Activated CD4-positive, alpha-beta T cell treated with anti-CD3 and anti-CD28 coated beads, Interleukin-2, amount 50 U/mL, for 16 hours (primary cell): ENCODE results near the gene TTLL4.

Experiments
- DNase-seq: peaks from one replicate; pipeline ENCODE4 v3.0.0-alpha.2; 2020

The TTLL4 gene

DNA sequence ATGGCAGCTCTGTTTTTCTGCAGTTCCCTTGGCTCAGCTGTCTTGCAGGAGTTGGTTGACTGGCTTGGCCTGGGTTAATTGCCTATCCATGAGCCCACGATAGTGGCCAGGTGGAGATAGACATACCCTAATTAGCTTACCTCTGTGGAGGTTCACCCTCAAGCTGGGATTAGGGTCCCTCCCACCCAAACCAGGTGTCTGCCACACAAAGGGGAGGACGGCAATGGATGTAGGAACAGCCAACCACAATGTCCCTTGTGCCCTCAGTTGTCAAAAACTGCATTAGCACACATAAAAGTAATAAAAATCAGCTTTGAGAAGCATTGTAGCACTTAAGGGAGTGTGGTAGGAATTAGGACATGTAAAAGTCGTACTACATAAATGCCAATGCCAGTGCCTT, 75.5 kb downstream of the TTLL4 start:
- no peak for DNase-seq

DNA sequence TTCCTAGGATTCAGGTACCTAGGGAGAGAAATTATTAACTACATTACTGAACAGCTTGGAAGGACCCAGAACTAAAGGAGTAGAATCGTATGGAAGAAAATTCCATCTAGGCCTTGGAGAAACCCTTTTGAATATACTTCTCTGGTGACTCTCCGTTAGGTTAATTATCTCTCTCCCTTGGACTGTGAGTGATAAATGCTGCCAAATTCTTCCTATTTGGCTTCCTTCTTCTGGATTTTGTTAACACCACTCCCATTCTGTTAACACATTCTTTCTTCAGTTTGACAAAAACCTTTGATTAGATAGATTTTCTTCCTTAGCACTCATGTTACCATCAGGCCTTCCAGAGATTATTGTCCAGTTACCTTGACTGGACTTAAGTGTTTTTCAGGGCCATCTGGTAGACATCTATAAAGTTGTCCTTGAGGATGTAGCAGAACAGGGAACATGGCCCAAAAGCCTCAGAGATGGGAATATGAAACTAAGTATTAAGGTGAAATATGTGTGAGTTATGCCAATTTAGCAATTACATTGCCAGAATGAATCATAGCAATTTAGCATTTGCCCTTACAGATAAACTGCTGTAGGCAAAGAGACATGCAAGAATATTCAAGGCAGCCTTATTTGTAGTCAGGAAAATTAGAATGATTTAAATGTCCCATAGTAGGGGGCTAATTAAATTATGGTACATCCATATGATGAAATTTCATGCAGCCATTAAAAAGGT, 78.1 kb downstream of the TTLL4 start:
- no peak for DNase-seq

DNA sequence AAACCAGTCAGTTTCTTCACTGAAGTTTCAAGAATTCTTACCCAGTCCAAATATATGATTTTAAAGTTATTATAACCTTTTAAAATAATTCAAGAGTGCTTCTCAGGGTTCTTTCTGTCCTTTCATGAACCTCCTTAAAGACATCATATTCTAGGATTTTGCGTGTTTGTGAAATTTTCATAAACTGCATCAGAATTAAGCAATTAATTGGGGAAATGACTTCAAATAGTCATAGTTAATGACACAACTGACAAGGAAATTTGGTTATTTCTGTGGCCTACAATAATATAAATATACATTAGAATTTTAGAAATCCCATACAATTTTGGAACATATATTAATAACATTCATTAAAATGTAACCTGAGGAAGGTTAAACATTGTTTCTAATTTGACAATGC, 81.8 kb downstream of the TTLL4 start:
- no peak for DNase-seq

DNA sequence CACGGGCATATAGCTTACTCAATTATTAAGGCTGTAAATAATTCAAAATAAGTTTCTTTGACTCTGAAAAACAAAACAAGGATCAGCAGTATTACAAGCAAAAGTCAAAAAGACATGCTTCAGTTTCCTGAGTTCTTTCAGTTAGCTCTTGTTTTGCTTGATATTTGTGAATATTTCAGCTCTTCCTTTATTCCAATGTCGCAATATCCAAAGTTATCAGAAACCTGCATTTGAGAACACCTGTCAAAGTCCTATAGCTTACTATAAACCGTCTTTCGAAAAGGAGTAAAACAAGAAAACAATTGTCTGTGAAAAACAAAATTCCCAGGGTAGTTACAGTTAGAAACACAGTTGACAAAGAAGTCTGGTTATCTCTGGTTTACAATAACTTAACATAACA, 86.1 kb downstream of the TTLL4 start:
- no peak for DNase-seq

DNA sequence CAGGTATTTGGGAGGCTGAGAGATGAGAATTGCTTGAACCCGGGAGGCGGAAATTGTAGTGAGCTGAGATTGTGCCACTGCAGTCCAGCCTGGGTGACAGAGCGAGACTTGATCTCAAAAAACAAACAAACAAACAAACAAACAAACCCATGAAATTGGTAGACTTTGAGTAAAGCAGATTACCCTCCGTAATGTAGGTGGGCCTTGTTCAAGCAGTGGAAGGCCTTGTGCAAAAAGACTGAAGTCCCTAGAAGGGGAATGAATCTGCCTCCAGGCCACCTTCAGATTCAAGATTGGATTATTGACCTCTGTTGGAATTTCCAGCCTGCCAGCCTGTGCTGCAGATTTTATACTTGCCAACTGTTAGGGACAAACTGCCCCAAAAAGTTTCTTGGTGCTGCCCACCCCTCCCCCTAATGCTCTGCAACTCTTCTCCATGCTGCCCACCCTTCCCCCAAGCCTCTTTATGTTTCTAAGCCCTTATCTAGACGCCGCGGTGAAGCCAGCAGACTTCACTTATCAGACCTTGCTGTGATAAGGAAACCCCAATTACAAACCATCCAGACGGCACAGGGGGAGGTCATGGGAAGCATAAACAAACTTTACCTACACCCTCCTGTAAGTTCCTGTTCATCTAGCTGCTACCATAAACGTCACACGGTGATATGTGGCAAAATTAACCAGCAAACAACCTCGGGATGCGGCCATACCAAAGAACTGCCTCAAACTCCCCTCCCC, 88.3 kb downstream of the TTLL4 start:
- no peak for DNase-seq

DNA sequence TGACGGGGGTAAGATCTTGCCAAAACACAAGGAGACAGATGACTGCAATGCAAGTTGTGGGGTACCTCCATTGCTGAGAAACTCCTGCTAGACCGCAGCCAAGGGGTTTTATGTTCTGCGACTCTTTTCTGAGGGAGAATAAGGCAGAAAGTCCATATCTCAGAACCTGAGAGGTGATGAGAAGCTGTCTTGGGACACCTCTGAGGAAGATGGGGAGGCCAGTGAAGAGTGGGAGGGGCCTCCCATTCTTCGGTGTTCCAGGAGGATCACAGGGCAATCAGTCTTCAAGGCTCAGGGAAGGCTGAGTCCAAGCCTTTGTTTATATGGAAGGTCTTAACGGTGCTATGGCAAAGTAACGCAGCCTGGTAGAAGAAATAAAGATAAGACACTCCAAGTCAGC, 89.4 kb downstream of the TTLL4 start:
- DNase-seq = no peak

DNA sequence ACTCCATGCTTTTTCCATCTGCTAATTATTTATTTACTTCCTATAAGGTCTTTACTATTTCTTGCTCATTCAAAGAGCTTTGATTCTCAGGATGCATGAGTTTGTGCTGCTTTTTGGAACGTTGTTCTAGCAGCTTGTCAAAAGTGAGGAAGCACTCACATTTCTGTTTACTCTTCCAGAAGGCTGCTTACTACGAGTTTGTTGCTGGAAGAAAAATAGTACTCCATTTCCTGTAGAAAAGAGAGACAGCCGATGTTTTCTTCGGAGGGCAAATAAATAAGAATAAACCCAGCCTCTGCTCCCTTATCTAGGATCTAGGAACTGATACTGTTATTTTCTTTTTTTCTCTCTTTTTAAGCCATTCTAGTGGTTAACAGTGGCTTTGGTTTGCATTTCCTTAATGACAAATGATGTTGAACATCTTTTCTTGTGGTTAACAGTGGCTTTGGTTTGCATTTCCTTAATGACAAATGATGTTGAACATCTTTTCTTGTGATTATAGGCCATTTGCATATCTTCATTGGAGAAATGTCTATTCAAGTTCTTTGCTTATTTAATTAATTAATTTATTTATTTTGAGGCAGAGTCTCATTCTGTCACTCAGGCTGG, 91.9 kb downstream of the TTLL4 start:
- DNase-seq = peak; percentile 3

DNA sequence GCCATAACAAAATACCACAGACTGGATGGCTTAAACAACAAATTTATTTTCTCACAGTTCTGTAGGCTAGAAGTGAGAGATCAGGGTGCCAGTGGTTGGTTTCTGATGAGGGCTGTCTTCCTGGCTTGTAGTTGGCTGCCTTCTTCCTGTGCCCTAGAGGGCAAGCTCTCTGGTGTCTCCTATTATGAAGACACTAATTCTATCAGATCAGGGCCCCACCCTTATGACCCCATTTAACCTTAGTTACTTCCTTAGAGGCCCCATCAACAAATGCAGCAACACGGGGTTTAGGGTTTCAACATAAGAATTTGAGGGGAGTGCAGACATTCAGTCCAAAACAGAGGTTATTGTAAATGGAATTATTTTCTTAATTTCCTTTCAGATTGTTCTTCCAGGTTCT, 94.2 kb downstream of the TTLL4 start:
- DNase-seq = no peak
